Spleen (tissue), 11 donors: Measurements from ENCODE around the gene FHAD1. TPM values are rescaled to one million over a fixed set of nuclear protein-coding genes. Genes with fewer than 3 reads are reported as not detected.

ENCODE experiments used
- DNase-seq: peaks from one replicate; pipeline ENCODE4 v3.0.0-alpha.2; 2020
- H3K27ac ChIP-seq, 8 donors: fragments of 200-600 bp; sonication (generic) in 7 of 8; 1 replicate in 4 of 8; 2 replicates in 4 of 8; pipeline versions ENCODE4 v1.5.0 to v1.8.0; 2016 to 2021; ENCODE audit warnings: inconsistent platforms in 4 of 8, mild to moderate bottlenecking in 4 of 8, moderate library complexity in 1 of 8
- H3K27me3 ChIP-seq, 7 donors: fragments of 200-600 bp; sonication (generic) in 6 of 7; replicated peaks in 1 of 7; 1 replicate in 4 of 7; 2 replicates in 3 of 7; pipeline versions ENCODE4 v1.5.0 to v1.8.0; 2016 to 2021; ENCODE audit warnings: inconsistent platforms in 3 of 7, mild to moderate bottlenecking in 1 of 7
- H3K36me3 ChIP-seq, 6 donors: fragments of 200-600 bp; sonication (generic) in 5 of 6; 1 replicate in 4 of 6; 2 replicates in 2 of 6; pipeline versions ENCODE4 v1.5.0 to v1.8.0; 2016 to 2021; ENCODE audit warnings: inconsistent platforms in 2 of 6
- H3K4me1 ChIP-seq, 6 donors: fragments of 200-600 bp; sonication (generic) in 5 of 6; 1 replicate in 3 of 6; 2 replicates in 3 of 6; pipeline versions ENCODE4 v1.5.0 to v1.8.0; 2016 to 2021; ENCODE audit warnings: inconsistent platforms in 3 of 6
- H3K4me3 ChIP-seq, 8 donors: fragments of 200-600 bp; sonication (generic) in 7 of 8; 1 replicate in 4 of 8; 2 replicates in 4 of 8; pipeline versions ENCODE4 v1.5.0 to v1.8.0; 2016 to 2021; ENCODE audit warnings: inconsistent platforms in 4 of 8, mild to moderate bottlenecking in 4 of 8, moderate library complexity in 2 of 8
- H3K9me3 ChIP-seq, 8 donors: fragments of 200-600 bp; sonication (generic) in 7 of 8; 1 replicate in 4 of 8; 2 replicates in 4 of 8; pipeline versions ENCODE4 v1.5.0 to v1.8.0; 2016 to 2021; ENCODE audit warnings: inconsistent platforms in 4 of 8
- POLR2A ChIP-seq, 3 donors: fragments of 450-650 bp; IDR thresholded peaks; one replicate each; pipeline ENCODE4 v1.5.1; 2017; ENCODE audit warnings: antibody characterized with exemption in 3 of 3, mild to moderate bottlenecking in 1 of 3
- POLR2AphosphoS5 ChIP-seq, 3 donors: sonication (generic); formaldehyde crosslinking; IDR thresholded peaks; one replicate each; pipeline ENCODE4 v1.5.1; 2017; ENCODE audit warnings: antibody characterized with exemption in 3 of 3
- WGBS, 5 donors: extraction: QIAGEN DNeasy Blood & Tissue Kit in 3 of 5; methylation state at CpG; one replicate each; pipeline versions ENCODE4 v1.1.5 to v1.1.7; 2013 to 2018; 5-methylcytosine and 5-hydroxymethylcytosine counted together
- intact Hi-C: fragments of 100-400 bp; cut with DNase I; formaldehyde crosslinking; loops from one replicate; pipeline ENCODE4 v1.15.0; 2023; ENCODE audit warnings: low total_unique reads
- polyA plus RNA-seq, 3 donors: library from polyadenylated mRNA; stranded (reverse); fragments of 200-250 nt; gene quantifications; one replicate each; pipeline ENCODE4 v1.2.1, GENCODE V29; 2013
- total RNA-seq, 7 donors: library from RNA; depleted of rRNA in 3 of 7; stranded (reverse); fragments of >200 nt in 3 of 7; fragmentation: NEBNext Ultra II Directional in 4 of 7; extraction: Animal tissue kit (Norgen Biotek cat#: 25700) in 4 of 7; gene quantifications; one replicate each; pipeline versions ENCODE4 v1.1.0 to v1.2.1, GENCODE V29; 2016 to 2021
- TF ChIP-seq, protein P1 (sequence below), 11 experiments: fragments of 200-600 bp in 7 of 11; fragments of 450-650 bp in 4 of 11; sonication (generic) in 4 of 11; IDR thresholded peaks in 8 of 11; conservative IDR thresholded peaks in 3 of 11; 1 replicate in 7 of 11; 2 replicates in 4 of 11; pipeline versions ENCODE4 v1.4.0 to v1.8.0; 2016 to 2021; ENCODE audit warnings: antibody characterized with exemption in 11 of 11, inconsistent platforms in 4 of 11, mild to moderate bottlenecking in 1 of 11
- donor health status: healthy with polysubstance abuse.
- donor health status: DM: no; HTN: no; CAD: no; lungs with moderate emphysema.
- donor health status: DM: no; HTN: no; CAD: no.
- donor health status: Bipolar disorder and iron deficiency.
- donor health status: healthy.
- donor health status: DM: no; HTN: no; CAD: no.
- donor health status: DM: yes; HTN: yes; CAD: no.

FHAD1 gene
- total and polyA plus RNA-seq, 10 donors, result 0.22 to 1.0 (median 0.28) TPM; not detected in 3

DNA sequence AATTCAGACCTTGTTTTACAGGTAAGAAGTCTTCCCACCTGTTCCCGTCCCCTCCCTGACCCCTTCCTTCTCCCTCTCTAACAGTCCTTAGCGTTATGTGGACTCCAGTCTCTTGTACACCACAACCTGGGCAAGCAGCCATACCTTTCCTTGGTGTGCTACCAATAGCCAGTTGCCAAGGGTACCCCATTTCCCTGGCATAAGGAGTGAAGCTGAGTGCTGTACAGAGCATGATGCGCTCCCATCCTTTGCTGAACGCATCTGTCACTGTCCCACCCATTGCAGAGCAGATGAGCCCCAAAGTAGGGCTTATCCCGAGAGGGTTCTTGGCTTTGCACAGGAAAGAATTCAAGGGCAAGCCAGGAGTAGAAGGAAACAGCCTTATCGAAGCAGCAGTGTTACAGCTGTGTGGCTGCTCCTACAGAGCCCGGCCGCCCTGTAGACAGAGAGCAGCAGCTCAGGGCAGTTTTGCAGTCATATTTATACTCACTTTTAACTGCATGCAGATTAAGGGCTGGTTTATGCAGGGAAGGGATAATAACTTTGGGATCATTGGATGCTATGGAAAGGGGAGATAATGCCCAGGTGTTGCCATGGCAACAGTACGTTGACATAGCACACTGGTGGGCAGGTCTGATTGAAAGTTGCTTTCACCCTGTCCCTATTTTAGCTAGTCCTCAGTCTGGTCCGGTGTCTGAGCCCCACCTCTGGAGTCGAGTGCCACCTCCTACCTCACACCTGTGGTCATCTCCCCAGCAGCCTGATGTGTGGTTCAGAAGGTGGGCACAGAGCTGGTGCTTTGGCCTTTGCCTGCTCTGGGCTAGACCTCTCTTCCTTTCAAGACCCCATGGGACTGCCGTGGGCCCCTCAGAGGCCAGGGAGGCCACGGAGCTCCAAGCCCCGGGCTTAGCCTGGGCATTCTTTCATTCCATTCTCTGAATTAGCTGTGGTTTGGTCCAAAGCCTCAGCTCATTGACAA is 5.1 kb downstream of the FHAD1 start:
- Histone ChIP-seq H3K9me3 (no peaks in the 10 kb centered on the region), H3K4me3 (no peak overlapping the region), H3K36me3 (no peaks in the 10 kb centered on the region), H3K27me3 (peaks cover 0 to 33% (median 7%) of the 10 kb centered on the region in 7 donors), H3K27ac (no peak overlapping the region), H3K4me1 (peaks cover 2 to 42% (median 15%) of the 10 kb centered on the region in 6 donors)
- TF ChIP-seq, protein P1, sequence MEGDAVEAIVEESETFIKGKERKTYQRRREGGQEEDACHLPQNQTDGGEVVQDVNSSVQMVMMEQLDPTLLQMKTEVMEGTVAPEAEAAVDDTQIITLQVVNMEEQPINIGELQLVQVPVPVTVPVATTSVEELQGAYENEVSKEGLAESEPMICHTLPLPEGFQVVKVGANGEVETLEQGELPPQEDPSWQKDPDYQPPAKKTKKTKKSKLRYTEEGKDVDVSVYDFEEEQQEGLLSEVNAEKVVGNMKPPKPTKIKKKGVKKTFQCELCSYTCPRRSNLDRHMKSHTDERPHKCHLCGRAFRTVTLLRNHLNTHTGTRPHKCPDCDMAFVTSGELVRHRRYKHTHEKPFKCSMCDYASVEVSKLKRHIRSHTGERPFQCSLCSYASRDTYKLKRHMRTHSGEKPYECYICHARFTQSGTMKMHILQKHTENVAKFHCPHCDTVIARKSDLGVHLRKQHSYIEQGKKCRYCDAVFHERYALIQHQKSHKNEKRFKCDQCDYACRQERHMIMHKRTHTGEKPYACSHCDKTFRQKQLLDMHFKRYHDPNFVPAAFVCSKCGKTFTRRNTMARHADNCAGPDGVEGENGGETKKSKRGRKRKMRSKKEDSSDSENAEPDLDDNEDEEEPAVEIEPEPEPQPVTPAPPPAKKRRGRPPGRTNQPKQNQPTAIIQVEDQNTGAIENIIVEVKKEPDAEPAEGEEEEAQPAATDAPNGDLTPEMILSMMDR (IDR thresholded peaks at IDR 0.05 in 8 of 11, conservative IDR thresholded peaks at IDR 0.05 in 3 of 11), result no peak
- TF ChIP-seq POLR2A (IDR thresholded peaks at IDR 0.05), result no peak
- no peak for TF ChIP-seq POLR2AphosphoS5 (IDR thresholded peaks at IDR 0.05)
- DNase-seq, result no peak
- intact Hi-C loops, result no loop called here
- 75 to 79% (median 78%) methylated on average over 14 of the region's 14 CpGs for WGBS, 5 donors

DNA sequence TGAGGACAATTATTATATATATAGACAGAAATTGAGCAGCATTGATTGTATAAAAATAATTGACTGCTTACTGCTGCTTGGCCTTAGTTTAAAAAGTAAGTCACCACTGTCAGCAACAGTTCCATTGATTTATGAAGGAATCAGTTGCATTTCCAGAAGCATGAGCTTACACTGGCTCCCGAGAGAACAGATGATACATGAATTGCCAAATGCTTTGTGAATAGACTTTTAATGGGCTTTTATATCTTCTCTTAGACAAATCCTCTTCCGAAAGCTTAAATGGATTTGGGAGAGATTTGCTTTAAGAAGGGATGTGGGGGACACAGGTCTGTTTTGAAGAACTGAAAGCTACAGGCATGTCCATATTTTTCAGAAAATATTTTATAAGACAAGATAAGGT is 7.5 kb downstream of the FHAD1 start:
- peaks cover 0 to 26% (median 5%) of the 10 kb centered on the region in 6 donors for H3K4me1 ChIP-seq
- no peaks in the 10 kb centered on the region for H3K9me3 ChIP-seq
- peaks cover 0 to 11% (median 0%) of the 10 kb centered on the region in 7 donors for H3K27me3 ChIP-seq
- no peak overlapping the region for H3K27ac ChIP-seq
- intact Hi-C loops, result no loop called here
- H3K36me3 ChIP-seq, result no peaks in the 10 kb centered on the region
- 42 to 93% (median 74%) methylated on average over 2 of the region's 2 CpGs for WGBS, 5 donors
- H3K4me3 ChIP-seq, result no peak overlapping the region
- TF ChIP-seq POLR2A (IDR thresholded peaks at IDR 0.05) (no peak), POLR2AphosphoS5 (IDR thresholded peaks at IDR 0.05) (no peak)
- TF ChIP-seq, protein P1 (IDR thresholded peaks at IDR 0.05 in 8 of 11, conservative IDR thresholded peaks at IDR 0.05 in 3 of 11), result no peak
- DNase-seq, result no peak

DNA sequence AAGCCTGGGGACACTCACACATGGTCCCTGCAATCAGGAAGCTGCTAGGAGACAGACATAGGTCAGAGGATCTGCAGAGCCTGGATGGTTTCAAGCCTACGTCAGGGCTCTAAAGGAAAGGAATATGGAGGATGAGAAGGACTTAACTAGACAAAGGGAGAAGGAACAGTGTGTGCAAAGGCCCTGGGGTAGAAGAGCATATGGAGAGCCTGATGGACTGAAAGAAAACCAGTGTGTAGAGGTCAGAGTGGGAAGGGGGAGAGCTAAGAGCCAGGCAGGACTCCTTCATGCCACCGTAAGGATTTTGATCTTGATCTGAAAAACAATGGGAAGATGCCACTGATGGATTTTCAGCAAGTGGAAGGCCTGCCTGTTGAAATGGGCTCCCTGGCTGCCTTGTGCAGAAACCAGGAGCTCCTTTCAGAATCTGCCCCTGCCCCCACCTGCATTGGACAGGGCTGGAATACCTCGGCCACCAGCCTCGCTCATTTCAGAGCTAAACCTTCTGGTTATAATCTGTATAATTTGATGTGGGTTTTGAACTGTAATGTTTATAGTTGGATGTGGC is 8.6 kb downstream of the FHAD1 start:
- 71 to 92% (median 85%) methylated on average over 4 of the region's 4 CpGs for WGBS, 5 donors
- TF ChIP-seq POLR2AphosphoS5 (IDR thresholded peaks at IDR 0.05) (no peak), POLR2A (IDR thresholded peaks at IDR 0.05) (no peak)
- TF ChIP-seq, protein P1 (IDR thresholded peaks at IDR 0.05 in 8 of 11, conservative IDR thresholded peaks at IDR 0.05 in 3 of 11), result no peak
- intact Hi-C loops, result no loop called here
- H3K9me3 ChIP-seq, result no peaks in the 10 kb centered on the region
- peaks cover 0 to under 1% (median 0%) of the 10 kb centered on the region in 7 donors for H3K27me3 ChIP-seq
- peaks cover 0 to 36% (median 8%) of the 10 kb centered on the region in 6 donors for H3K4me1 ChIP-seq
- no peak for DNase-seq
- no peaks in the 10 kb centered on the region for H3K36me3 ChIP-seq
- no peak overlapping the region for H3K4me3 ChIP-seq
- H3K27ac ChIP-seq, result no peak overlapping the region

DNA sequence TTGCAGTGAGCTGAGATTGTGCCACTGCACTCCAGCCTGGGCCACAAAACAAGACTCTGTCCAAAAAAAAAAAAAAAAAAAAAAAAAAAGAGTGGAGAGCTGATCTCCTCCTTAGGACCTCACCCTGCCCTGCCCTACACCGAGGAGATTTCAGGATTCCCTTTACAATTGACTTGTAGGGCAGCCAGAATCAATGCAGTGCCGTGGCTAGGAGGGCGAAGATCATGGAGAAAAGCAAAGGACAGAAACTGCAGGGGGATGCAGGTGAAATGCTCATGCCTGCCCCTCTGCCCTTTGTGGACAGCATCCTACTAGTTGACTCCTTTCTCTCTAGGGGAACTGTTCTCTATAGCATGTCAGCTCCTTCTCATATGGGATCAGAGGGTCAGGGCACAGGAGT is 9.6 kb downstream of the FHAD1 start:
- Histone ChIP-seq H3K4me3 (no peak overlapping the region), H3K36me3 (no peaks in the 10 kb centered on the region), H3K27ac (no peak overlapping the region), H3K27me3 (peaks cover 0 to 1% (median 0%) of the 10 kb centered on the region in 7 donors), H3K9me3 (no peaks in the 10 kb centered on the region), H3K4me1 (peaks cover 3 to 45% (median 16%) of the 10 kb centered on the region in 6 donors)
- 84 to 96% (median 92%) methylated on average over 3 of the region's 3 CpGs for WGBS, 5 donors
- TF ChIP-seq, protein P1 (IDR thresholded peaks at IDR 0.05 in 8 of 11, conservative IDR thresholded peaks at IDR 0.05 in 3 of 11), result no peak
- TF ChIP-seq POLR2A (IDR thresholded peaks at IDR 0.05), result no peak
- no peak for TF ChIP-seq POLR2AphosphoS5 (IDR thresholded peaks at IDR 0.05)
- intact Hi-C loops, result no loop called here
- no peak for DNase-seq
